SU-DHL-6 (cell line): ENCODE data around the gene CIAO3.

ENCODE experiments used
- H2AFZ ChIP-seq: fragments of 200-600 bp; sonication (generic); 2 replicates; pipeline ENCODE4 v1.6.1; 2014; ENCODE audit warnings: low read depth, mild to moderate bottlenecking, moderate library complexity, mixed read lengths, antibody characterized with exemption, low read length; ENCODE audit not compliant: severe bottlenecking
- H3F3A ChIP-seq: fragments of 200-600 bp; shearing (Covaris generic); 2 replicates; pipeline ENCODE4 v1.6.0; 2016; ENCODE audit warnings: antibody characterized with exemption, mild to moderate bottlenecking; ENCODE audit not compliant: insufficient read depth
- H3K27ac ChIP-seq: fragments of 200-600 bp; sonication (generic); 2 replicates; pipeline ENCODE4 v1.5.1; 2016; ENCODE audit warnings: low read depth, mild to moderate bottlenecking, low read length, moderate library complexity, mixed read lengths
- H3K27me3 ChIP-seq: fragments of 200-600 bp; sonication (generic), shearing (Covaris generic); 2 replicates; pipeline ENCODE4 v1.6.0; 2014; ENCODE audit warnings: mild to moderate bottlenecking, low read length
- H3K36me3 ChIP-seq: fragments of 200-600 bp; sonication (generic); 2 replicates; pipeline ENCODE4 v1.6.1; 2014; ENCODE audit warnings: mild to moderate bottlenecking, low read length, mixed read lengths
- H3K4me2 ChIP-seq: fragments of 300-600, 200-600 bp; shearing (Covaris generic), sonication (generic); 2 replicates; pipeline ENCODE4 v1.6.0; 2014; ENCODE audit warnings: low read length, low read depth, mild to moderate bottlenecking; ENCODE audit not compliant: poor library complexity, severe bottlenecking
- H3K4me3 ChIP-seq: fragments of 200-600 bp; sonication (generic); 2 replicates; pipeline ENCODE4 v1.5.1; 2014; ENCODE audit warnings: antibody characterized with exemption, low read length, mild to moderate bottlenecking, mixed read lengths; ENCODE audit not compliant: insufficient read depth, poor library complexity, severe bottlenecking
- H3K79me2 ChIP-seq: fragments of 200-600 bp; sonication (generic); 2 replicates; pipeline ENCODE4 v1.6.1; 2014; ENCODE audit warnings: mild to moderate bottlenecking, low read length, moderate library complexity; ENCODE audit not compliant: insufficient read depth
- H3K9ac ChIP-seq: fragments of 200-600 bp; sonication (generic); 2 replicates; pipeline ENCODE4 v1.7.0; 2014; ENCODE audit warnings: mild to moderate bottlenecking, low read length
- H3K9me2 ChIP-seq: fragments of 200-600 bp; sonication (generic); replicated peaks from 2 replicates; pipeline ENCODE4 v1.6.1; 2014; ENCODE audit warnings: low read length; ENCODE audit not compliant: insufficient read depth
- H3K9me3 ChIP-seq: fragments of 200-600 bp; sonication (generic); 2 replicates; pipeline ENCODE4 v1.6.1; 2014; ENCODE audit warnings: low read length, mixed read lengths; ENCODE audit not compliant: insufficient read depth
- H4K20me1 ChIP-seq: fragments of 200-600 bp; sonication (generic); 2 replicates; pipeline ENCODE4 v1.6.1; 2014; ENCODE audit warnings: low read depth, mild to moderate bottlenecking, antibody characterized with exemption, low read length, moderate library complexity, mixed read lengths
- CTCF ChIP-seq: fragments of 200-600 bp; sonication (generic); IDR thresholded peaks from one replicate; pipeline ENCODE4 v1.5.1; 2017; ENCODE audit warnings: antibody characterized with exemption, mild to moderate bottlenecking, low read length, moderate library complexity; ENCODE audit not compliant: insufficient read depth, poor library complexity, severe bottlenecking
- EZH2phosphoT487 ChIP-seq: fragments of 200-600 bp; sonication (generic), shearing (Covaris generic); conservative IDR thresholded peaks from 2 replicates; pipeline ENCODE4 v1.6.1; 2018; ENCODE audit warnings: mild to moderate bottlenecking, antibody characterized with exemption, low read length, moderate library complexity, mixed read lengths

CIAO3 gene

GRCh38 chr16:720990-721764, 19.6 kb downstream of the CIAO3 start, which contains the start of gene ANTKMT:
Gene ANTKMT, plus strand, starts transcription at chr16:721146. Its CDS starts 129 bp downstream, at chr16:721275.
- H3K36me3 ChIP-seq, result no peaks in the 10 kb centered on the region
- peak within 1 kb of the TSS; percentile 80 for H3K4me3 ChIP-seq
- no peaks in the 10 kb centered on the region for H3K9me2 ChIP-seq
- no peaks in the 10 kb centered on the region for H3K27me3 ChIP-seq
- H3K27ac ChIP-seq, result peak within 1 kb of the TSS; percentile 82
- peak within 1 kb of the TSS; percentile 48 for H2AFZ ChIP-seq
- peak within 1 kb of the TSS; percentile 99 for H3K9ac ChIP-seq
- peaks cover 7% of the 10 kb centered on the region for H3F3A ChIP-seq
- H3K4me2 ChIP-seq, result peak within 1 kb of the TSS; percentile 61
- no peaks in the 10 kb centered on the region for H3K79me2 ChIP-seq
- no peaks in the 10 kb centered on the region for H3K9me3 ChIP-seq
- TF ChIP-seq CTCF (no peak), EZH2phosphoT487 (no peak)
- H4K20me1 ChIP-seq, result no peaks in the 10 kb centered on the region; the same call in 1 of the 2 replicates

DNA sequence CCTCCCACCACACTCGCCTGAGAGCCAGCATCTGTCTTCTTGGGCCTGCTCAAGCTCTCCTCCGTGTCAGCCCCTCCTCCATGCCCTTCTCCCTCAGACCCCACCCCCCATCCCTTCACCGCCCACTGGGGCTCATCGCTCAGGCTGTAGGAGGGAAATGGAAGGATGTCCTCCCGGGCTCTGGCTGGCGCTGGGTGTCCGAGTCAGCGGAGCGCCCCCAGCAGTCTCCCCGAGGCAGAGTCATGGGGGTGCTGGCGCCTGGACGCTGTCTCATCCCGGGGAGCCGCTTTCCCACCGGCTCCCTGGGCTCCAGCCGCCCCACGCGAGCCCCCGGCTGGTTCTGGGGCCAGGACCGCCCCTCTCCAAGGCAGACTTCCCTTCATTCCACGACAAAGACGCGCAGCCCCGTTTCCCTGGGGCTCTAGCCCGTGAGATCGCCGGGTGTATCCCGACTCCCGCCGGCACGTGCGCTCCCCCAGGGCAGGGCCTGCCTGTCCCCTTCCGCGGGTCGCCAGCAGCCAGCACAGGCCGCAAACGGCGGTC, 20.3 kb downstream of the CIAO3 start:
- Histone ChIP-seq H3K27me3 (no peaks in the 10 kb centered on the region), H3K79me2 (no peaks in the 10 kb centered on the region), H3K4me3 (peak overlapping the region; percentile 80), H3K9me2 (no peaks in the 10 kb centered on the region), H3K4me2 (peak overlapping the region; percentile 61), H3K9ac (peak overlapping the region; percentile 99), H3F3A (0 out of 2 replicates have a peak, but pooled peaks cover 3% of the 10 kb centered on the region), H3K36me3 (no peaks in the 10 kb centered on the region), H3K9me3 (no peaks in the 10 kb centered on the region), H4K20me1 (no peaks in the 10 kb centered on the region; the same call in 1 of the 2 replicates), H2AFZ (peak overlapping the region; percentile 48), H3K27ac (peak overlapping the region; percentile 82)
- no peak for TF ChIP-seq EZH2phosphoT487
- peak; percentile 27 for TF ChIP-seq CTCF

- peak overlapping the region; percentile 61 for H3K4me2 ChIP-seq
- no peak for TF ChIP-seq EZH2phosphoT487
- TF ChIP-seq CTCF, result no peak
- H3K36me3 ChIP-seq, result no peaks in the 10 kb centered on the region
- H3K9me2 ChIP-seq, result no peaks in the 10 kb centered on the region
- 0 out of 2 replicates have a peak, but pooled peaks cover 3% of the 10 kb centered on the region for H3F3A ChIP-seq
- no peaks in the 10 kb centered on the region for H3K9me3 ChIP-seq
- H2AFZ ChIP-seq, result no peak overlapping the region
- H3K27me3 ChIP-seq, result no peaks in the 10 kb centered on the region
- peak overlapping the region; percentile 99 for H3K9ac ChIP-seq
- peak overlapping the region; percentile 80 for H3K4me3 ChIP-seq
- peak overlapping the region; percentile 82 for H3K27ac ChIP-seq
- no peaks in the 10 kb centered on the region for H3K79me2 ChIP-seq
- H4K20me1 ChIP-seq, result no peaks in the 10 kb centered on the region; the same call in 1 of the 2 replicates
Measured at GRCh38 chr16:719815-720446, 20.9 kb downstream of the CIAO3 start.
